MM.1S (cell line): ENCODE measurements around the gene NINL.

Experiments
- DNase-seq: peaks from one replicate; pipeline ENCODE4 v3.0.0-alpha.2; 2015
- H2AFZ ChIP-seq: fragments of 300-600 bp; sonication (generic); 2 replicates; pipeline ENCODE4 v1.6.0; 2016; ENCODE audit warnings: antibody characterized with exemption, low read length
- H3F3A ChIP-seq: fragments of 300-600 bp; sonication (generic); 2 replicates; pipeline ENCODE4 v1.6.1; 2016; ENCODE audit warnings: mild to moderate bottlenecking, antibody characterized with exemption, low read length, moderate library complexity, mixed read lengths; ENCODE audit not compliant: insufficient read depth
- H3K27ac ChIP-seq: fragments of 300-600 bp; sonication (generic); 2 replicates; pipeline ENCODE4 v1.5.1; 2016; ENCODE audit warnings: mild to moderate bottlenecking, low read length
- H3K27me3 ChIP-seq: fragments of 300-600 bp; sonication (generic); replicated peaks from 2 replicates; pipeline ENCODE4 v1.6.0; 2016; ENCODE audit warnings: low read length; ENCODE audit not compliant: insufficient read depth
- H3K36me3 ChIP-seq: fragments of 300-600 bp; sonication (generic); replicated peaks from 2 replicates; pipeline ENCODE4 v1.6.1; 2016; ENCODE audit warnings: mild to moderate bottlenecking, low read length, mixed read lengths; ENCODE audit not compliant: insufficient read depth
- H3K4me1 ChIP-seq: fragments of 300-600 bp; sonication (generic); 2 replicates; pipeline ENCODE4 v1.6.1; 2016; ENCODE audit warnings: low read length, mixed read lengths
- H3K4me2 ChIP-seq: fragments of 300-600 bp; sonication (generic); 2 replicates; pipeline ENCODE4 v1.6.0; 2016; ENCODE audit warnings: low read depth, low read length
- H3K4me3 ChIP-seq: fragments of 300-600 bp; sonication (generic); 2 replicates; pipeline ENCODE4 v1.5.1; 2016; ENCODE audit warnings: low read length, mixed read lengths
- H3K79me2 ChIP-seq: fragments of 300-600 bp; sonication (generic); 2 replicates; pipeline ENCODE4 v1.6.1; 2016; ENCODE audit warnings: mixed run types, low read length, mixed read lengths
- H3K9ac ChIP-seq: fragments of 300-600 bp; sonication (generic); 2 replicates; pipeline ENCODE4 v1.6.1; 2016; ENCODE audit warnings: low read length, mixed read lengths
- H3K9me2 ChIP-seq: fragments of 300-600 bp; sonication (generic); replicated peaks from 2 replicates; pipeline ENCODE4 v1.6.1; 2016; ENCODE audit warnings: mild to moderate bottlenecking, low read length, mixed read lengths; ENCODE audit not compliant: insufficient read depth
- H3K9me3 ChIP-seq: fragments of 300-600 bp; sonication (generic); replicated peaks from 2 replicates; pipeline ENCODE4 v1.6.1; 2016; ENCODE audit warnings: mild to moderate bottlenecking, low read length, mixed read lengths; ENCODE audit not compliant: insufficient read depth
- H4K20me1 ChIP-seq: fragments of 300-600 bp; sonication (generic); 2 replicates; pipeline ENCODE4 v1.6.1; 2016; ENCODE audit warnings: mild to moderate bottlenecking, low read length, moderate library complexity, mixed read lengths; ENCODE audit not compliant: insufficient read depth
- CTCF ChIP-seq: fragments of 300-600 bp; sonication (generic); IDR thresholded peaks from 2 replicates; pipeline ENCODE4 v1.5.1; 2016; ENCODE audit warnings: antibody characterized with exemption, low read length, mixed read lengths
- EZH2 ChIP-seq: fragments of 300-600 bp; sonication (generic); optimal IDR thresholded peaks from 2 replicates; pipeline ENCODE3; 2017; ENCODE audit warnings: low read depth, mild to moderate bottlenecking, antibody characterized with exemption, low read length, mixed read lengths
- EZH2phosphoT487 ChIP-seq: fragments of 300-600 bp; sonication (generic); IDR thresholded peaks from 2 replicates; pipeline ENCODE4 v1.6.1; 2018; ENCODE audit warnings: antibody characterized with exemption, low read length

Gene NINL

GRCh38 chr20:25512709-25513108 is 72.6 kb downstream of the NINL start:
- no peak overlapping the region for H2AFZ ChIP-seq
- no peak overlapping the region for H3K27ac ChIP-seq
- DNase-seq: no peak
- no peaks in the 10 kb centered on the region for H4K20me1 ChIP-seq
- no peaks in the 10 kb centered on the region for H3K9me2 ChIP-seq
- no peaks in the 10 kb centered on the region for H3K4me1 ChIP-seq
- H3F3A ChIP-seq: no peaks in the 10 kb centered on the region
- H3K79me2 ChIP-seq: no peaks in the 10 kb centered on the region
- H3K4me2 ChIP-seq: no peak overlapping the region
- H3K27me3 ChIP-seq: no peaks in the 10 kb centered on the region
- no peak for TF ChIP-seq EZH2phosphoT487
- TF ChIP-seq CTCF: no peak
- TF ChIP-seq EZH2: no peak
- H3K4me3 ChIP-seq: no peak overlapping the region
- no peak overlapping the region for H3K9ac ChIP-seq
- no peaks in the 10 kb centered on the region for H3K9me3 ChIP-seq
- H3K36me3 ChIP-seq: no peaks in the 10 kb centered on the region

- TF ChIP-seq CTCF: no peak
- TF ChIP-seq EZH2: no peak
- no peak for TF ChIP-seq EZH2phosphoT487
- no peak for DNase-seq
- H3K36me3 ChIP-seq: no peaks in the 10 kb centered on the region
Observed at GRCh38 chr20:25511183-25511582, 74.1 kb downstream of the NINL start.

GRCh38 chr20:25510721-25511120 is 74.6 kb downstream of the NINL start:
- Histone ChIP-seq H3K4me1 (no peaks in the 10 kb centered on the region), H3K9me2 (no peaks in the 10 kb centered on the region), H3K9ac (no peak overlapping the region), H3K4me2 (no peak overlapping the region), H2AFZ (no peak overlapping the region), H3K36me3 (no peaks in the 10 kb centered on the region), H3F3A (no peaks in the 10 kb centered on the region), H3K27me3 (no peaks in the 10 kb centered on the region), H3K9me3 (no peaks in the 10 kb centered on the region), H4K20me1 (no peaks in the 10 kb centered on the region), H3K79me2 (no peaks in the 10 kb centered on the region), H3K27ac (no peak overlapping the region), H3K4me3 (no peak overlapping the region)
- no peak for DNase-seq
- TF ChIP-seq EZH2 (no peak), CTCF (no peak), EZH2phosphoT487 (no peak)

More at GRCh38 chr20:25511183-25511582, 74.1 kb downstream of the NINL start:
- H3K4me2 ChIP-seq: no peak overlapping the region
- no peak overlapping the region for H3K9ac ChIP-seq
- H2AFZ ChIP-seq: no peak overlapping the region
- no peak overlapping the region for H3K4me3 ChIP-seq
- H3K9me2 ChIP-seq: no peaks in the 10 kb centered on the region
- H4K20me1 ChIP-seq: no peaks in the 10 kb centered on the region
- H3K4me1 ChIP-seq: no peaks in the 10 kb centered on the region
- no peaks in the 10 kb centered on the region for H3K79me2 ChIP-seq
- H3K27me3 ChIP-seq: no peaks in the 10 kb centered on the region
- H3F3A ChIP-seq: no peaks in the 10 kb centered on the region
- no peak overlapping the region for H3K27ac ChIP-seq
- no peaks in the 10 kb centered on the region for H3K9me3 ChIP-seq
